Activated naive CD8-positive, alpha-beta T cell treated with anti-CD3 and anti-CD28 coated beads, Interleukin-2, amount 50 U/mL, for 24 hours (primary cell): Measurements from ENCODE around the gene PABPC3.

ENCODE experiments used
- ATAC-seq: fragments of 150-1000 bp; cut with Tn5 transposase; one replicate; pipeline ENCODE4 v1.10.0; 2021
- DNase-seq: peaks from one replicate; pipeline ENCODE4 v3.0.0; 2021
- H3K27ac Mint-ChIP-seq: one replicate; pipeline ENCODE4 v1.8.0; 2021; ENCODE audit warnings: mild to moderate bottlenecking, mixed read lengths
- H3K27me3 Mint-ChIP-seq: one replicate; pipeline ENCODE4 v1.8.0; 2021; ENCODE audit warnings: mixed read lengths
- H3K36me3 Mint-ChIP-seq: one replicate; pipeline ENCODE4 v1.8.0; 2021; ENCODE audit warnings: low read depth, mixed read lengths
- H3K4me1 Mint-ChIP-seq: one replicate; pipeline ENCODE4 v1.8.0; 2021; ENCODE audit warnings: mixed read lengths
- H3K4me3 Mint-ChIP-seq: one replicate; pipeline ENCODE4 v1.8.0; 2021; ENCODE audit warnings: mild to moderate bottlenecking, moderate library complexity, mixed read lengths
- H3K9me3 Mint-ChIP-seq: one replicate; pipeline ENCODE4 v1.8.0; 2021; ENCODE audit warnings: mixed read lengths

The PABPC3 gene

GRCh38 chr13:25132751-25133390 lies 36.9 kb downstream of the PABPC3 start:
- no peak for DNase-seq
- no peak for ATAC-seq
- Mint-ChIP-seq H3K36me3 (no peaks in the 10 kb centered on the region), H3K4me1 (no peaks in the 10 kb centered on the region), H3K9me3 (no peaks in the 10 kb centered on the region), H3K4me3 (no peak overlapping the region), H3K27ac (no peak overlapping the region), H3K27me3 (peaks cover 33% of the 10 kb centered on the region)

GRCh38 chr13:25135896-25136295 lies 40.0 kb downstream of the PABPC3 start:
- no peaks in the 10 kb centered on the region for H3K4me1 Mint-ChIP-seq
- peaks cover 41% of the 10 kb centered on the region for H3K27me3 Mint-ChIP-seq
- H3K9me3 Mint-ChIP-seq: no peaks in the 10 kb centered on the region
- no peak overlapping the region for H3K4me3 Mint-ChIP-seq
- ATAC-seq (no peak), DNase-seq (no peak)
- H3K36me3 Mint-ChIP-seq: no peaks in the 10 kb centered on the region
- H3K27ac Mint-ChIP-seq: no peak overlapping the region

GRCh38 chr13:25136880-25137787 lies 41.2 kb downstream of the PABPC3 start:
- Mint-ChIP-seq H3K27ac (no peak overlapping the region), H3K4me1 (no peaks in the 10 kb centered on the region), H3K9me3 (no peaks in the 10 kb centered on the region), H3K27me3 (peaks cover 44% of the 10 kb centered on the region), H3K4me3 (no peak overlapping the region), H3K36me3 (no peaks in the 10 kb centered on the region)
- DNase-seq (no peak), ATAC-seq (no peak)

GRCh38 chr13:25137788-25138115 lies 41.8 kb downstream of the PABPC3 start:
- Mint-ChIP-seq H3K27ac (no peak overlapping the region), H3K9me3 (no peaks in the 10 kb centered on the region), H3K4me1 (no peaks in the 10 kb centered on the region), H3K27me3 (peaks cover 44% of the 10 kb centered on the region), H3K36me3 (no peaks in the 10 kb centered on the region), H3K4me3 (no peak overlapping the region)
- DNase-seq (no peak), ATAC-seq (no peak)

- Mint-ChIP-seq H3K27ac (no peak overlapping the region), H3K9me3 (no peaks in the 10 kb centered on the region), H3K36me3 (no peaks in the 10 kb centered on the region), H3K4me1 (no peaks in the 10 kb centered on the region), H3K4me3 (no peak overlapping the region), H3K27me3 (peaks cover 33% of the 10 kb centered on the region)
- ATAC-seq: no peak
- no peak for DNase-seq
Observed at GRCh38 chr13:25141042-25141441, 45.1 kb downstream of the PABPC3 start.

- ATAC-seq (no peak), DNase-seq (no peak)
- no peaks in the 10 kb centered on the region for H3K9me3 Mint-ChIP-seq
- H3K36me3 Mint-ChIP-seq: no peaks in the 10 kb centered on the region
- no peak overlapping the region for H3K27ac Mint-ChIP-seq
- no peaks in the 10 kb centered on the region for H3K4me1 Mint-ChIP-seq
- peaks cover 13% of the 10 kb centered on the region for H3K27me3 Mint-ChIP-seq
- H3K4me3 Mint-ChIP-seq: no peak overlapping the region
Observed at GRCh38 chr13:25143706-25144105, 47.8 kb downstream of the PABPC3 start.

GRCh38 chr13:25147638-25148401 lies 51.9 kb downstream of the PABPC3 start:
- Mint-ChIP-seq H3K9me3 (no peaks in the 10 kb centered on the region), H3K4me3 (no peak overlapping the region), H3K27ac (no peak overlapping the region), H3K4me1 (no peaks in the 10 kb centered on the region), H3K36me3 (no peaks in the 10 kb centered on the region), H3K27me3 (peaks cover 13% of the 10 kb centered on the region)
- no peak for DNase-seq
- ATAC-seq: no peak

GRCh38 chr13:25148402-25148771 lies 52.5 kb downstream of the PABPC3 start:
- Mint-ChIP-seq H3K9me3 (no peaks in the 10 kb centered on the region), H3K36me3 (no peaks in the 10 kb centered on the region), H3K27ac (no peak overlapping the region), H3K4me1 (no peaks in the 10 kb centered on the region), H3K4me3 (no peak overlapping the region), H3K27me3 (peaks cover 13% of the 10 kb centered on the region)
- ATAC-seq (no peak), DNase-seq (no peak)
